Fibroblast of villous mesenchyme (primary cell): ENCODE results near the gene MYRFL. TPM values are rescaled to one million over a fixed set of nuclear protein-coding genes. Genes with fewer than 3 reads are reported as not detected.
"Not testable (repeated sequence)": the region's sequence is repeated elsewhere in the genome, so short reads cannot be mapped to it uniquely, and the experiment has no call there.

ENCODE experiments used
- DNase-seq: peaks from one replicate; pipeline ENCODE4 v3.0.0-alpha.2; 2010; ENCODE audit warnings: low read depth
- H3K4me3 ChIP-seq: 2 replicates; pipeline ENCODE4 v1.5.1; 2011; ENCODE audit warnings: low read depth, mild to moderate bottlenecking, low read length
- total RNA-seq: library from RNA; depleted of rRNA; stranded (reverse); fragments of >200 nt; gene quantifications from 2 replicates; pipeline ENCODE4 v1.2.3, GENCODE V29; 2012
- TF ChIP-seq, protein P1 (sequence below): IDR thresholded peaks from 2 replicates; pipeline ENCODE4 v1.5.1; 2012; ENCODE audit warnings: low read depth, mild to moderate bottlenecking, low read length; ENCODE audit not compliant: insufficient read depth

MYRFL gene
- total RNA-seq, 1 donor, result not detected

DNA sequence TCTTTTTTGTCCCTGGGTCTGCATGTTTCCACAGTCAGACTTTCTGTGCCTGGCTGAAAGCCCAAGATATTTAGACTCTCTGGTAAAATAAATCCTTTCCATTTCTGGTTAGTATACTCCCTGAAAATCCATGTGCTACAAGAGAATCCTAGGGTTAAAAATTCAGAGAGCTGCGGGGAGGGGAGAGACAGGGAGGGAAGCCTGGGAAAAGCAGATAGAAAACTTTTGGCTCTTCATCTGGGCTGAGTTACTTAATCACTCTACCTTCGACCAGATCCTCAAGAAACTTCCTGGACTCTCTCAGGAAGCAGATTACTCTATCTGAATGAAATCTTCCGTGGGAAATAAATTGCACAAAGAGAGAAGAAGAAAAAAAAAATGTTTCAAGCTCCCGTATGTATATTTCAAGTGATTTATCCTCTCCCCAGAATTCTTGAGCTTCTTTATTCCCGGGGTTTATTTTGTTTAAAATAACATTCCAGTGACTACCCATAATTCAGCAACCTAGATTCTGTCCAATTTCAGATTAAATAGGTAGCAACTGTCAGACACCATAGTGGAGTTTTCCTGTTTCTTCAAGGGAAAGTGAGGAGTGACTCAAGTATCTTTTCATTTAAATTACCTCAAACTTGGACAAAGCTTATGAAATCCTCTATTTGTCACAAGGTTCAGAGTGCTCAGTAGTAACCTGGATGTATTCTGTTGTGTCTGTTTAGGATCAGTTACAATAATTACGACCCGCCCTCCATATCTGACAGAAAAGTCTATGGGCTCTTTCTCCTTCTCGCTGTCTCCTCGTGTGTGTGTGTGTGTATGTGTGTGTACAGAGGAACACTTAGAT, 163.7 kb downstream of the MYRFL start:
- H3K4me3 ChIP-seq, result peak overlapping the region; percentile 23
- TF ChIP-seq, protein P1, sequence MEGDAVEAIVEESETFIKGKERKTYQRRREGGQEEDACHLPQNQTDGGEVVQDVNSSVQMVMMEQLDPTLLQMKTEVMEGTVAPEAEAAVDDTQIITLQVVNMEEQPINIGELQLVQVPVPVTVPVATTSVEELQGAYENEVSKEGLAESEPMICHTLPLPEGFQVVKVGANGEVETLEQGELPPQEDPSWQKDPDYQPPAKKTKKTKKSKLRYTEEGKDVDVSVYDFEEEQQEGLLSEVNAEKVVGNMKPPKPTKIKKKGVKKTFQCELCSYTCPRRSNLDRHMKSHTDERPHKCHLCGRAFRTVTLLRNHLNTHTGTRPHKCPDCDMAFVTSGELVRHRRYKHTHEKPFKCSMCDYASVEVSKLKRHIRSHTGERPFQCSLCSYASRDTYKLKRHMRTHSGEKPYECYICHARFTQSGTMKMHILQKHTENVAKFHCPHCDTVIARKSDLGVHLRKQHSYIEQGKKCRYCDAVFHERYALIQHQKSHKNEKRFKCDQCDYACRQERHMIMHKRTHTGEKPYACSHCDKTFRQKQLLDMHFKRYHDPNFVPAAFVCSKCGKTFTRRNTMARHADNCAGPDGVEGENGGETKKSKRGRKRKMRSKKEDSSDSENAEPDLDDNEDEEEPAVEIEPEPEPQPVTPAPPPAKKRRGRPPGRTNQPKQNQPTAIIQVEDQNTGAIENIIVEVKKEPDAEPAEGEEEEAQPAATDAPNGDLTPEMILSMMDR, result no peak
- peak; percentile 68 for DNase-seq

DNA sequence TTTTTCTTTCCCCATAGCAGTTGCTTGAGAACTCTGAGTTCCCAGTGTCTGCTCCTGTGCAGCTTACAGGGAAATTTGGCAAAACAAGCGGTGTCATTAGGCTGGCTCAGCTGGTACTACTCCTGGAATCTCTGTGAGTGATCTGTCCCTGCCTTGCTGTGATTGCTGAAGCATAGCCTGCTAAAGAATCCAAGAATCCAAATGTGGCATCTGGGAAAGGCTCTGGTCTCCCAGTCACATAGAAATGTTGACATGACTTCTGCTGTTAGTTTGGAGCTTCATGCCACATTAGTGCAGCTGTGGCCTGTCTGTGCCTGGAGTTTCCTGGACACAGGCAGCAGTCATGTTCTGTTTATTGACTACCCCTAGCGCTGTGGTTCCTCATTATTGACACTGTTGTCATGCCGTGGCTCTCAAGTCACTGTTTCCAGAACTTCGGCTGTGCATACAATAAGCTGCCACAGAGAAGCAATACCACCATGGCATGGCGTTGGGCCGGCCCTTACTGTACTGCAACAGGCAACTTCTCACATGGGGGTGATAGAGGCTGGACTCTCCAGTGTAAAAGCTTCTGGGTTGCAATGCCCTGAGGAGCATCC, 166.8 kb downstream of the MYRFL start:
- TF ChIP-seq, protein P1, result no peak
- H3K4me3 ChIP-seq, result no peak overlapping the region
- no peak for DNase-seq

DNA sequence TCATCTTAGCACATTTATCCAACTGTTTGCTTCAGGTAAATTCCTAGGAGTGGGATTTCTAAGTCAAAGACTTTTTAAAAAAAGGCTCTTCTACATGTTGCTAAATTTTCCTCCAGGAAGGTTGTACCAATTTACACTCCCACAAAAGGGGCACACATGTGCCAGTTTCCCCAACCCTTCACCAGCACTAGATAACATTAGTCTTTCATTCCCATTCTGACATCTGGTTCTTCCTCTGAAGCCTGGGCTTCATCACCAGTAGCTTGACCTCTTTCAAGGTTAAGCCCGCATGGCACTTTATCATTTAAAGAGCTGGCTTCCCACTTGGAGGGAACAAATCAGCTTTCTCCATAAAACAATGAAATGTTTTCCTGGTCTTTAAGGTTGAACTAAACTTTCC, 168.4 kb downstream of the MYRFL start:
- H3K4me3 ChIP-seq, result no peak overlapping the region
- DNase-seq, result no peak
- TF ChIP-seq, protein P1, result no peak

DNA sequence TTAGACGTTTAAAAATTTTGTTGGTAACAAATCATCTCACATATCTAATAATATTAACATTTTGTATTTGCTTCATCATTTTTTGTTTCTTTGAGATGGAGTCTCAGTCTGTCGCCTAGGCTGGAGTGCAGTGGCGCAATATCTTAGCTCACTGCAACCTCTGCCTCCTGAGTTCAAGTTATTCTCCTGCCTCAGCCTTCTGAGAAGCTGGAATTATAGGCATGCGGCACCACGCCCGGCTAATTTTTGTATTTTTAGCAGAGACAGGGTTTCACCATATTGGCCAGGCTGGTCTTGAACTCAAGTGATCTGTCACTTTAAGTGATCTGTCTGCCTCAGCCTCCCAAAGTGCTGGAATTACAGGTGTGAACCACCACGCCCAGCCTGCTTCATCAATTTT, 169.1 kb downstream of the MYRFL start:
- not testable (repeated sequence) for DNase-seq, H3K4me3 ChIP-seq

DNA sequence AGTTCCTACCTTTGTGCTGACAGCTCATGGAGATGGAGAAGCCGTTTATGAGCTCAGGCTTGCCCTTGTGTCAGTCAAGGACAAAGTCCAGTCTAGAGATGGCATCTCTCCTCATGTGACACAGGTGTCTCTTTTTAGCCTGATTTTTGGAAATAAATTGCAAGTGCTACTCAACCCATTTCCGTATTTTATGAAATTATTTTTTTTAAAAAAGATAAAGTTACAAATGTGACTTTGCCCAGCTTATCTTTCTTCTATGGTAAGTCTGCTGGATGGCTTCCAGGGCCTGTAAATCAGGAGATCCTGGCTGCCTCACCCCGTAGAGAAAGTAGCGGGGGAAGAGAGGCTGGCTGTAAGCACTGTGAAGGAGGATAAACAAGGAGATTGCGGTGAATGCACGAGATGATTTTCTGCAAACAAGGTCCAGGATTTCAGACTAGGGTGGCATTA, 169.7 kb downstream of the MYRFL start:
- TF ChIP-seq, protein P1, result no peak
- peak; percentile 67 for DNase-seq
- H3K4me3 ChIP-seq, result no peak overlapping the region

DNA sequence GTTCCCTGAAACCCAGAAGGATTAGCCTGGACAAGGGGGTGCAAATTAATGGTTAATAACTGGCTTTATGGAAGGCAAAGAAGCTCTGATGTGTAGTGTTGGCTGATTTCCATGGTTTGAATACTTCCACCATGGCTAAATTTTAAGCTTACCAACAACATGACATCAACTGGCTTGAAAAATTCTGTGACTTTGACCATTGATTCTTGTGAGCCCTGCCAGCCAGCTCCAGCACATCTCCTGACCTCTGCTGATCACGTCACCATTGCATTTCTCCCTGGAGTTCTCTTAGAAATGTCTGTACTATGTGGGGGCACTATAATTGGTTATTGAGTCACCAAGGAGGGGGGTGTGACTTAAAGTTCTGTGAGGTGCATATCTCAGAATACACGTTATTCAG, 171.2 kb downstream of the MYRFL start:
- DNase-seq, result no peak
- no peak overlapping the region for H3K4me3 ChIP-seq
- TF ChIP-seq, protein P1, result no peak

DNA sequence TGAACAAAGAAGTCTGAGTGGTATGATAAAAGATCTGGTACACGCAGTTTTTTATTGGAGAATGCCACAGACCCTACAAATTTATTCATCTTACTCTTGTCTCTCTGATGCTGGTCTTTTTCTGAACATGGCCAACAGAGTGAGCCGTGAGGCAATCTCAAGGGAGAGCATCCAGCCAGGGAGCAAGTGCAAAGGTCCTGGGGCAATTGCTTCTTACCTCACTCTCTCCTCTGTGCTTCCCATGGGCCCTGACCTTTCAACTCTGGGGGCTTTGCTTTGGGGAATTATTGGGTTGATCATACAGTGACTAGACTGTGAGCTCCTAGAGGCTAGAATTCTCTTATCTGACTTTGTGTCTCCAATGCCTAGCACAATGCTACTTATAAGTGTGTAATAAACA, 171.7 kb downstream of the MYRFL start:
- no peak overlapping the region for H3K4me3 ChIP-seq
- TF ChIP-seq, protein P1, result no peak
- DNase-seq, result no peak
